SK-N-MC (cell line): ENCODE results near the gene RAD51D.

Source experiments
- DNase-seq: peaks from one replicate; pipeline ENCODE4 v3.0.0-alpha.2; 2011; ENCODE audit warnings: low read depth, low spot score
- H3K27ac ChIP-seq: fragments of 200-600 bp; sonication (generic); 2 replicates; pipeline ENCODE4 v1.5.1; 2016; ENCODE audit warnings: mixed run types
- H3K36me3 ChIP-seq: fragments of 200-600 bp; sonication (generic); 2 replicates; pipeline ENCODE4 v1.6.1; 2017; ENCODE audit warnings: antibody characterized with exemption, low read length, mixed read lengths; ENCODE audit not compliant: insufficient read depth
- H3K4me3 ChIP-seq: fragments of 200-600 bp; sonication (generic); 2 replicates; pipeline ENCODE4 v1.5.1; 2016
- H3K9ac ChIP-seq: fragments of 200-600 bp; sonication (generic); 2 replicates; pipeline ENCODE4 v1.8.0; 2017; ENCODE audit warnings: mixed run types, mixed read lengths; ENCODE audit not compliant: insufficient read length
- H3K9me3 ChIP-seq: fragments of 200-600 bp; sonication (generic); 2 replicates; pipeline ENCODE4 v1.6.1; 2017; ENCODE audit warnings: low read depth, mild to moderate bottlenecking, antibody characterized with exemption, low read length, moderate library complexity, mixed read lengths
- EZH2 ChIP-seq: fragments of 200-600 bp; sonication (generic); IDR thresholded peaks from one replicate; pipeline ENCODE4 v1.6.1; 2017; ENCODE audit warnings: antibody characterized with exemption
- FOXP2 ChIP-seq: optimal IDR thresholded peaks from 2 replicates; pipeline ENCODE3; 2011; ENCODE audit warnings: mild to moderate bottlenecking, moderate library complexity; ENCODE audit not compliant: insufficient read depth; ENCODE audit errors: extremely low read length, control extremely low read depth
- POLR2AphosphoS5 ChIP-seq: IDR thresholded peaks from 2 replicates; pipeline ENCODE4 v1.6.1; 2012; ENCODE audit warnings: mild to moderate bottlenecking, low read depth, low read length, borderline replicate concordance

RAD51D gene

GRCh38 chr17:35081638-35082037 lies 38.0 kb downstream of the RAD51D start:
- H3K9ac ChIP-seq: no peak overlapping the region
- H3K4me3 ChIP-seq: no peak overlapping the region
- TF ChIP-seq EZH2: no peak
- no peak for TF ChIP-seq POLR2AphosphoS5
- no peak for TF ChIP-seq FOXP2
- H3K27ac ChIP-seq: no peak overlapping the region
- H3K9me3 ChIP-seq: no peaks in the 10 kb centered on the region
- H3K36me3 ChIP-seq: no peaks in the 10 kb centered on the region
- DNase-seq: no peak

DNA sequence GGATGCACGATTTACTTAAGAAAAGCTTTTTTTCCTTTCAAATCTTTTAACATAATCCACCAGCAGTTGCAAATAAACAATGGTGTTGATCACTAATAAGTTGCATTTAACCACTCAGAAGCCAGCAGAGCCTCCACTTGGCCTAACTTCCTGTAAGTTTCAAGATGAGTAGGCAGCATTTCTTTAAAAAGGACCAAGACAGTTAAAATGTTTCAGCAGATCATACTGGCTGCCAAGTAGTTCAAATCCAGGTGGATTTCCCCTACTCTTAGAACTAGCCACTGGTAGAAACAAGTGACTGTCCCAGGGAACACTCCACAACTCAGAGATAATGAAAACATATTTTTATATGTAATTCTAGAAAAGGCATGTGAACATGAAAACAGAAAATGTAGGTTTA lies 39.1 kb downstream of the RAD51D start:
- H3K4me3 ChIP-seq: no peak overlapping the region
- no peak for TF ChIP-seq FOXP2
- no peak for TF ChIP-seq POLR2AphosphoS5
- TF ChIP-seq EZH2: no peak
- no peaks in the 10 kb centered on the region for H3K9me3 ChIP-seq
- no peaks in the 10 kb centered on the region for H3K36me3 ChIP-seq
- no peak for DNase-seq
- no peak overlapping the region for H3K27ac ChIP-seq
- no peak overlapping the region for H3K9ac ChIP-seq

DNA sequence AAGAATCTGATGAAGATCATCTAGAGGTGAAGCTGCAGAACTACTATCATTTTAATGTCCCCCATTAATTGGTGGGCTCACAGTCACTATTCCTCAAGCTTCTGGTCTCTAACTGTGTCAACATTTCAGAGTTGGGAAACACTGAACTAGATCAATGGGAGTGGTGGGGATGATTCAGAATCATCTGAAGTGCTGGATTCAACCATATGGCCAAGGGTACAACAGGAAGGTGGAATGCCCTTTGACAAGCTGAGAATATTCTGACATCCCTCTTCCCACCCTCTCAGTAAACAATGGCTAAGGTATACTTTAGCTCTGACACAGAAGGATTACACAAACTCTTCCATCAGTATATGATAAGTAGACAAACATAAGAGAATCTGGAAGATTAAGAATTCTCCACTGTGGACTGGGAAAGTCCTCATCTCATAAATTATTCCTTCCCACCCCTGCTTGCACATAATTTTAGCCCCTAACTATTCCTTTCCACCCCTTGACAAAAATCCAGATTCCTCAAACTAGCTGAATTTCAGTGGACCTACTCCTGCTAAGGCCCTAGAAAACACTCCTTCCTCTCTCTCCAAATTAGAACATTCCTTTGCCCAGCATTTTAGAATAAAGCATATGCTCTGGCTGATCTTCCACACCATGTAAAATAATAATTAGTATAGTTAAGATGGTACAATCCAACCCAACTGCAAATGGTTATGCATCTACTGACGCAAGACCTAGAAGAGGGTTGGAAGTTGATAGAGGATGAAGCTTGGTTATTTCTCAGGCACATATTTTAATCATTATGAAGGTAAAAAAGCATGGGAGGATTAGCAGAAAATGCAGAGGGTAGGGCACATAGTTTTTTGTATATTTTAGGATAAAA lies 39.9 kb downstream of the RAD51D start:
- H3K27ac ChIP-seq: no peak overlapping the region

GRCh38 chr17:35076874-35077273 lies 42.8 kb downstream of the RAD51D start:
- Histone ChIP-seq H3K9ac (no peak overlapping the region), H3K4me3 (no peak overlapping the region), H3K9me3 (no peaks in the 10 kb centered on the region), H3K27ac (no peak overlapping the region), H3K36me3 (no peaks in the 10 kb centered on the region)
- no peak for TF ChIP-seq EZH2
- no peak for TF ChIP-seq FOXP2
- DNase-seq: no peak

More for the DNA sequence above, 39.9 kb downstream of the RAD51D start:
- no peak for DNase-seq
- TF ChIP-seq POLR2AphosphoS5 (no peak), EZH2 (no peak), FOXP2 (no peak)
- no peaks in the 10 kb centered on the region for H3K9me3 ChIP-seq
- no peaks in the 10 kb centered on the region for H3K36me3 ChIP-seq
- H3K4me3 ChIP-seq: no peak overlapping the region
- H3K9ac ChIP-seq: no peak overlapping the region

DNA sequence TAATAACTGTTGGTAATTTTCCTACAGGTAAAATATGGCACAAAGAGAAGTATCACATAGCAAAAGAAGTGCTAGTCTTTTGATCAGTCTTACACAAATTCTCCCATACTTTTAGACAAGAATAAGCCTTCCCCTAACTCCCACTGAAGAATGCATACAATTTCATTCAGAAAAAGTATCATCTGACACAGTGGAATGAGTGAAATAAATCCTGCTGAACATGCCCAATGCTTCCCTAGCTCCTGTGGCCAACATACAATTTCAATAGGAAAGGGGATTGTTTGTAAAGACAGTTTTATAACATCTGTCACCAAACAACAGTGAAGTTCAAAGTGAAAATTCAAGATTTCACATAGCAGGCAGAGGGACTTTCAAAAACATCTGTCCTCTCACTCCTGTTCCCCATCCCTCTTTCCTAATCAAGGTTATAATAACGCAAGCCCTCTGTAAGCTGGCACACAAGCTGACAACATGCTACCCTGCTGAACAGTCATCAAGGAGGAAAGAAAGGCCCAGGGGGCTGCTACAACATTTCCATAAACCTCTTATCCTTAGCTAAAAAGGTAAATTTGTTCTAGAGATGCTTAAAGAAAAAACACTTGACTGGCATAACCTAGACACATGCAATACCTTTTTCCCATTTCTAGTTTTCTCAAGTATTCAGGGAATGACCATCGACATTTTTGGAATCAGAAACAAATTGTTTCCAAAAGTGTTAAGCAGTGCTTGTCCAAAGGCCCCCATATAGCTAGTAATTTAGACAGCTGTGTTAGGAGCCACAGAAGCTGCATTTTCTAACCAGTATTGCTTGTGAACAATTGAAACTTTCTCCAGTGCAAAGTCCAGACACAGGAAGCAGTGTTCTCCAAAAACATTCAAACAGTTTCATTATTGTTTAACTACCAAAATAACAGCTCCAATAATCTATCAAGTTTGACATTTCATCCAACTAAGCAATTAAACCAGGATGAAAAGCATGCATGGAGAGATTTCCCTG lies 44.7 kb downstream of the RAD51D start:
- H3K4me3 ChIP-seq: no peak overlapping the region
- no peaks in the 10 kb centered on the region for H3K9me3 ChIP-seq
- no peak overlapping the region for H3K27ac ChIP-seq
- no peak overlapping the region for H3K9ac ChIP-seq
- DNase-seq: no peak
- TF ChIP-seq POLR2AphosphoS5 (no peak), FOXP2 (no peak), EZH2 (no peak)
- no peaks in the 10 kb centered on the region for H3K36me3 ChIP-seq

DNA sequence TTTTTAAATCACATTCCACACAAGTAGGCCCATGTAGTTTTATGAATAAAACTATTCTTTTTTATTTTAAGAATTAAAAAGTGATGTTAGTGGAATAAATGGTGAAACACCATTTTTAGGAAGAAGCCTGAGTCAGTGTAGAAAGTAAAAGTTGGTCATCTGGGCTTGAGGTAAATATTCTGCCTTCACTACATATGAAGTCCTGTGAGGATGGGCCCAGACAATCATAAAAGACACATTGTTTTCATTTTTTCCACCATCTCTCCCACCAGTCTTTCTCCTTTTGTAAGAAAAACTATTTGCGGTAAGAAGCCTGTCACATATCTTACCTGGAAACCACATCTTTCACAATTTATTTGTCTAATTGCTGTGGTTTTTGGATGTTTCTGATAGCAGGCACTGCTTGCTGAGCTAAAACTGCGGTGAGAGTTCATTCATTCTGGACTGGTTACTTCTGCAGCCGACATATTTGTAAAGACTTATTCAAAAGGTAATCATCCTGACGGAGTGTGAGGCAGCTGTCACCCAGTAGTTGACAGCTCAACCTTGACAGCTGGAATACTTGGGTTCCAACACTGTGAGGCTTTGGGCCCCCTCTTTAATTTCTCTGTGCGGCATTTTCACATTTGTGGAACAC lies 45.6 kb downstream of the RAD51D start:
- Histone ChIP-seq H3K9me3 (no peaks in the 10 kb centered on the region), H3K36me3 (no peaks in the 10 kb centered on the region), H3K27ac (no peak overlapping the region), H3K9ac (no peak overlapping the region), H3K4me3 (no peak overlapping the region)
- DNase-seq: no peak
- no peak for TF ChIP-seq EZH2
- no peak for TF ChIP-seq FOXP2
- TF ChIP-seq POLR2AphosphoS5: no peak

- H3K36me3 ChIP-seq: no peaks in the 10 kb centered on the region
- no peak overlapping the region for H3K4me3 ChIP-seq
- H3K27ac ChIP-seq: no peak overlapping the region
- TF ChIP-seq EZH2 (no peak), POLR2AphosphoS5 (no peak), FOXP2 (no peak)
- no peak for DNase-seq
- H3K9me3 ChIP-seq: no peaks in the 10 kb centered on the region
- H3K9ac ChIP-seq: no peak overlapping the region
Observed at GRCh38 chr17:35073183-35073790, 46.4 kb downstream of the RAD51D start.

DNA sequence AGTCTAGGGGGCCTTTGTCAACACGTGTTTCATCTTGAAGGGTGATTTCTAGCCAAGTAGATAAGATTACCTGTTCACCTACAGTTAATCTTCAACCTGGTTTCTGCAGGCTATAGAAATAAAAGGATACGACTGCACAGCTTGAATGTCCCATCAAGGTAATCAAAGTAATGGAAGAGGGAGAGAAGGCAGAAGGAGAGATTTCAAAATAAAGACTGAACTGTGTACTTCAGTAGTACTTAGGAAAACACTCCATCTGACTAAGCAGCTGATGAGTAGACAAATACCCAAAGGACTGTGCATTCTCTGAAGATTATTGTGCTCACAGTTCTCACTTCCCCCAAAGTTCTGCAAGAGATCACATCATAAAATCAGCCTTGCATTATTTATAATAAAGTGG lies 50.3 kb downstream of the RAD51D start:
- no peaks in the 10 kb centered on the region for H3K9me3 ChIP-seq
- TF ChIP-seq FOXP2 (no peak), POLR2AphosphoS5 (no peak), EZH2 (no peak)
- no peak overlapping the region for H3K4me3 ChIP-seq
- H3K36me3 ChIP-seq: no peaks in the 10 kb centered on the region
- no peak overlapping the region for H3K9ac ChIP-seq
- no peak for DNase-seq
- H3K27ac ChIP-seq: no peak overlapping the region
